Body of pancreas (tissue), 4 donors: ENCODE data around the gene SUGCT.

Experiments
- POLR2A ChIP-seq, 3 donors: fragments of 450-650 bp; IDR thresholded peaks; one replicate each; pipeline ENCODE4 v1.6.1; 2016; ENCODE audit warnings: antibody characterized with exemption in 3 of 3, mild to moderate bottlenecking in 2 of 3
- TF ChIP-seq, protein P1 (sequence below), 7 experiments: fragments of 450-650 bp in 4 of 7; fragments of 200-600 bp in 3 of 7; sonication (generic) in 3 of 7; IDR thresholded peaks; one replicate each; pipeline ENCODE4 v1.5.1; 2016 to 2019; ENCODE audit warnings: antibody characterized with exemption in 7 of 7

DNA sequence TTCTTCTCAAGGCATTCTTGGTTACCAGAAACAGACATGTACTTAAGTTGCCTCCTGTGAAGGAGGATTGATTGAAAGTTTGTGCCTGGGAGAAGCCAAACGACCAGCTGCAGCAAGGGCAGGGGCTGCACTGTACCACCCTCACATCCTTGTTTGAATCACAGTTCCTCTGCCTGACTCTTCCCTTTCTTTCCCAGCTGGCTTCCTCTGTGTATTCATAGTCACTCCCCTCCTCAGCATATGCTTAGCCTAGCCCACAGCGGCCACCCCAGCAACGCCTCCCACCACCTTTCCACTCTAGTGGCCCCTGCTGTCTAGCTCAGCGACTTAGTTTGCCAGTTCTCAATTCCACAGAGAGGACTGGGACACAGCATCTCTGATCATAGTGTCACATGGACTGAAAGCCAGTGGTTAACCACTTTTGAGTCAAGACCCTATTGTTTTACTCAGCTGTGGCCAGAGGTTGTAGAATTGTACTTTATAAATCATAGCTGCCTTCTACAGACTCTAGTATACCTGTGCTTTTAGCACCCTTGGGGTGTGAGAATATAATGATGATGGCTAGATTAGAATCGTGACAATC lies 643.0 kb downstream of the SUGCT start:
- TF ChIP-seq, protein P1, sequence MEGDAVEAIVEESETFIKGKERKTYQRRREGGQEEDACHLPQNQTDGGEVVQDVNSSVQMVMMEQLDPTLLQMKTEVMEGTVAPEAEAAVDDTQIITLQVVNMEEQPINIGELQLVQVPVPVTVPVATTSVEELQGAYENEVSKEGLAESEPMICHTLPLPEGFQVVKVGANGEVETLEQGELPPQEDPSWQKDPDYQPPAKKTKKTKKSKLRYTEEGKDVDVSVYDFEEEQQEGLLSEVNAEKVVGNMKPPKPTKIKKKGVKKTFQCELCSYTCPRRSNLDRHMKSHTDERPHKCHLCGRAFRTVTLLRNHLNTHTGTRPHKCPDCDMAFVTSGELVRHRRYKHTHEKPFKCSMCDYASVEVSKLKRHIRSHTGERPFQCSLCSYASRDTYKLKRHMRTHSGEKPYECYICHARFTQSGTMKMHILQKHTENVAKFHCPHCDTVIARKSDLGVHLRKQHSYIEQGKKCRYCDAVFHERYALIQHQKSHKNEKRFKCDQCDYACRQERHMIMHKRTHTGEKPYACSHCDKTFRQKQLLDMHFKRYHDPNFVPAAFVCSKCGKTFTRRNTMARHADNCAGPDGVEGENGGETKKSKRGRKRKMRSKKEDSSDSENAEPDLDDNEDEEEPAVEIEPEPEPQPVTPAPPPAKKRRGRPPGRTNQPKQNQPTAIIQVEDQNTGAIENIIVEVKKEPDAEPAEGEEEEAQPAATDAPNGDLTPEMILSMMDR (IDR thresholded peaks at IDR 0.05) = no peak
- TF ChIP-seq POLR2A (IDR thresholded peaks at IDR 0.05) = no peak
